Mesenchymal stem cell (in vitro differentiated cells and primary cell): ENCODE measurements around the gene APOA1.

Source experiments
- DNase-seq: peaks from one replicate; pipeline ENCODE4 v3.0.0-alpha.2; 2013
- H2AFZ ChIP-seq: one replicate; pipeline ENCODE4 v1.6.1; 2013; ENCODE audit warnings: low read depth, mild to moderate bottlenecking, control low read depth, inconsistent platforms, low read length, moderate library complexity
- H2AK5ac ChIP-seq: 2 replicates; pipeline ENCODE4 v1.6.1; 2013; ENCODE audit warnings: low read length, moderate library complexity, mild to moderate bottlenecking, inconsistent platforms; ENCODE audit not compliant: severe bottlenecking
- H2BK120ac ChIP-seq: one replicate; pipeline ENCODE4 v1.6.1; 2013; ENCODE audit warnings: low read depth, mild to moderate bottlenecking, inconsistent platforms, low read length, moderate library complexity
- H2BK12ac ChIP-seq, 2 experiments: one replicate each; pipeline ENCODE4 v1.6.1; 2013; ENCODE audit warnings: inconsistent platforms in 2 of 2, low read length in 2 of 2, mild to moderate bottlenecking in 2 of 2, moderate library complexity in 2 of 2, control low read depth in 1 of 2
- H2BK15ac ChIP-seq: one replicate; pipeline ENCODE4 v1.6.1; 2013; ENCODE audit warnings: mild to moderate bottlenecking, low read depth, inconsistent platforms; ENCODE audit not compliant: poor library complexity, severe bottlenecking
- H2BK5ac ChIP-seq: 2 replicates; pipeline ENCODE4 v1.6.1; 2013; ENCODE audit warnings: low read depth, mild to moderate bottlenecking, low read length, control low read depth, inconsistent platforms; ENCODE audit not compliant: poor library complexity, severe bottlenecking
- H3K14ac ChIP-seq, 2 experiments: one replicate each; pipeline ENCODE4 v1.6.1; 2013; ENCODE audit warnings: inconsistent platforms in 2 of 2, low read length in 2 of 2, control low read depth in 1 of 2, mild to moderate bottlenecking in 1 of 2, moderate library complexity in 1 of 2
- H3K18ac ChIP-seq, 2 experiments: one replicate each; pipeline ENCODE4 v1.6.1; 2013; ENCODE audit warnings: inconsistent platforms in 2 of 2, low read length in 2 of 2, control low read depth in 1 of 2, low read depth in 1 of 2, mild to moderate bottlenecking in 1 of 2
- H3K23ac ChIP-seq, 2 experiments: one replicate each; pipeline ENCODE4 v1.6.1; 2013; ENCODE audit warnings: inconsistent platforms in 2 of 2, low read length in 2 of 2, mild to moderate bottlenecking in 2 of 2, moderate library complexity in 2 of 2, control low read depth in 1 of 2
- H3K27ac ChIP-seq: 2 replicates; pipeline ENCODE4 v1.5.1; 2013; ENCODE audit warnings: mild to moderate bottlenecking, moderate library complexity, low read length, control low read depth, inconsistent platforms; ENCODE audit not compliant: poor library complexity, severe bottlenecking
- H3K27me3 ChIP-seq, 2 experiments: 2 replicates each; pipeline versions ENCODE4 v1.6.1 to v1.7.0; 2013; ENCODE audit warnings: low read length in 2 of 2, mild to moderate bottlenecking in 2 of 2, moderate library complexity in 2 of 2, control low read depth in 1 of 2, inconsistent platforms in 1 of 2; ENCODE audit not compliant: control insufficient read depth in 1 of 2, insufficient read depth in 1 of 2
- H3K36me3 ChIP-seq, 2 experiments: 2 replicates each; pipeline versions ENCODE4 v1.6.1 to v1.7.0; 2013; ENCODE audit warnings: low read length in 2 of 2, control low read depth in 1 of 2, inconsistent platforms in 1 of 2, low read depth in 1 of 2, mild to moderate bottlenecking in 1 of 2; ENCODE audit not compliant: insufficient read depth in 2 of 2, control insufficient read depth in 1 of 2
- H3K4ac ChIP-seq, 2 experiments: one replicate each; pipeline ENCODE4 v1.6.1; 2013; ENCODE audit warnings: inconsistent platforms in 2 of 2, low read length in 2 of 2, mild to moderate bottlenecking in 2 of 2, moderate library complexity in 2 of 2, control low read depth in 1 of 2, low read depth in 1 of 2
- H3K4me1 ChIP-seq: 2 replicates; pipeline ENCODE4 v1.6.1; 2013; ENCODE audit warnings: low read depth, low read length, control low read depth; ENCODE audit not compliant: control insufficient read depth, insufficient read depth
- H3K4me2 ChIP-seq: 2 replicates; pipeline ENCODE4 v1.6.1; 2013; ENCODE audit warnings: low read length, mild to moderate bottlenecking, inconsistent platforms; ENCODE audit not compliant: poor library complexity, severe bottlenecking
- H3K4me3 ChIP-seq, 2 experiments: 2 replicates each; pipeline versions ENCODE4 v1.5.1 to v1.7.0; 2013; ENCODE audit warnings: low read length in 2 of 2, mild to moderate bottlenecking in 2 of 2, control low read depth in 1 of 2, low read depth in 1 of 2; ENCODE audit not compliant: insufficient read depth in 1 of 2
- H3K79me1 ChIP-seq: replicated peaks from 2 replicates; pipeline ENCODE4 v1.6.1; 2013; ENCODE audit warnings: mild to moderate bottlenecking, control low read depth, low read length, inconsistent platforms; ENCODE audit not compliant: poor library complexity, severe bottlenecking
- H3K9ac ChIP-seq: 2 replicates; pipeline ENCODE4 v1.7.0; 2013; ENCODE audit warnings: mild to moderate bottlenecking, low read length, moderate library complexity
- H3K9me3 ChIP-seq: 2 replicates; pipeline ENCODE4 v1.7.0; 2013; ENCODE audit warnings: mild to moderate bottlenecking, low read length; ENCODE audit not compliant: control insufficient read depth
- H4K8ac ChIP-seq: one replicate; pipeline ENCODE4 v1.6.1; 2013; ENCODE audit warnings: inconsistent platforms, mild to moderate bottlenecking, low read length, moderate library complexity
- H4K91ac ChIP-seq: one replicate; pipeline ENCODE4 v1.6.1; 2013; ENCODE audit warnings: mild to moderate bottlenecking, low read length, inconsistent platforms
- WGBS: methylation state at CpG from one replicate; pipeline ENCODE4 v1.1.7; 2013; ENCODE audit warnings: mixed read lengths; 5-methylcytosine and 5-hydroxymethylcytosine counted together

Gene APOA1

GRCh38 chr11:116833816-116834534 is 3.4 kb downstream of the APOA1 start:
- H3K4me2 ChIP-seq, result no peak overlapping the region
- no peak overlapping the region for H3K18ac ChIP-seq
- H3K4ac ChIP-seq, result no peak overlapping the region
- peak overlapping the region in 1 of 2 experiments; percentile 81 for H2BK12ac ChIP-seq
- peaks cover 0 to 9% of the 10 kb centered on the region in 2 experiments for H3K27me3 ChIP-seq
- no peak overlapping the region for H2AK5ac ChIP-seq
- H2BK5ac ChIP-seq, result no peak overlapping the region
- DNase-seq, result no peak
- no peak overlapping the region for H3K9ac ChIP-seq
- H4K91ac ChIP-seq, result no peak overlapping the region
- H4K8ac ChIP-seq, result no peak overlapping the region
- WGBS, result 91% methylated on average over 13 of the region's 14 CpGs
- H3K27ac ChIP-seq, result no peak overlapping the region
- no peak overlapping the region for H3K23ac ChIP-seq
- no peak overlapping the region for H2BK15ac ChIP-seq
- H3K4me1 ChIP-seq, result peaks cover 14% of the 10 kb centered on the region
- H3K14ac ChIP-seq, result no peak overlapping the region
- no peak overlapping the region for H2BK120ac ChIP-seq
- no peaks in the 10 kb centered on the region for H3K36me3 ChIP-seq
- H2AFZ ChIP-seq, result no peak overlapping the region
- no peak overlapping the region for H3K4me3 ChIP-seq
- no peaks in the 10 kb centered on the region for H3K9me3 ChIP-seq
- H3K79me1 ChIP-seq, result no peaks in the 10 kb centered on the region

DNA sequence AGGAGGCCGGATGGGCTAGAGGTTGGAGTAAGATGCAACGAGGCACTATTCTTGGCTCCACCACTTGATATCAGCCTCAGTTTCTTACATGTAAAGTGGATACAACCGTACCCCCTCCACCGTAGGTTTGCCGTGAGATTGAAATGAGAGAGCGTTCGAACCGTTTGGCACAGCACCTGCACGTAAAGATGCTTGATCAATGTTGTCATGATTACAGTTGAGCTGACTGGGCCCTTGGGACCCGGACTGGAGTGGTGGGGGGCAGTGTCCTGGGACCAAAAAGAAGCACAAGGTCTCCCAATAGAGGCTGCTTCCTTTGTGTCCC is 4.0 kb downstream of the APOA1 start:
- Histone ChIP-seq H2BK15ac (no peak overlapping the region), H2AK5ac (no peak overlapping the region), H3K18ac (no peak overlapping the region), H3K79me1 (no peaks in the 10 kb centered on the region), H3K27ac (no peak overlapping the region), H3K36me3 (no peaks in the 10 kb centered on the region), H4K91ac (no peak overlapping the region), H3K4me3 (no peak overlapping the region), H3K9ac (no peak overlapping the region), H2AFZ (no peak overlapping the region), H3K4ac (no peak overlapping the region), H3K27me3 (peaks cover 0 to 9% of the 10 kb centered on the region in 2 experiments), H2BK5ac (no peak overlapping the region), H3K14ac (no peak overlapping the region), H3K9me3 (no peaks in the 10 kb centered on the region), H2BK120ac (no peak overlapping the region), H2BK12ac (no peak overlapping the region), H3K23ac (no peak overlapping the region), H3K4me2 (no peak overlapping the region), H4K8ac (no peak overlapping the region), H3K4me1 (peaks cover 14% of the 10 kb centered on the region)
- 97% methylated on average over 10 of the region's 10 CpGs for WGBS
- DNase-seq, result no peak

- Histone ChIP-seq H3K27ac (no peak overlapping the region), H3K4me3 (peak overlapping the region in 1 of 2 experiments; percentile 20), H3K9ac (no peak overlapping the region), H3K4ac (no peak overlapping the region), H2BK15ac (no peak overlapping the region), H3K4me2 (no peak overlapping the region), H3K18ac (no peak overlapping the region), H3K27me3 (peaks cover 0 to 9% of the 10 kb centered on the region in 2 experiments), H4K8ac (no peak overlapping the region), H2BK120ac (no peak overlapping the region), H2BK5ac (no peak overlapping the region), H3K79me1 (no peaks in the 10 kb centered on the region), H2AFZ (no peak overlapping the region), H2AK5ac (no peak overlapping the region), H2BK12ac (no peak overlapping the region), H3K9me3 (no peaks in the 10 kb centered on the region), H4K91ac (peak overlapping the region; percentile 47), H3K36me3 (no peaks in the 10 kb centered on the region), H3K4me1 (peaks cover 12% of the 10 kb centered on the region), H3K14ac (no peak overlapping the region), H3K23ac (no peak overlapping the region)
- no peak for DNase-seq
- WGBS, result 87% methylated on average over 12 of the region's 13 CpGs
These were observed 4.8 kb downstream of the APOA1 start for GRCh38 chr11:116832350-116833290.

DNA sequence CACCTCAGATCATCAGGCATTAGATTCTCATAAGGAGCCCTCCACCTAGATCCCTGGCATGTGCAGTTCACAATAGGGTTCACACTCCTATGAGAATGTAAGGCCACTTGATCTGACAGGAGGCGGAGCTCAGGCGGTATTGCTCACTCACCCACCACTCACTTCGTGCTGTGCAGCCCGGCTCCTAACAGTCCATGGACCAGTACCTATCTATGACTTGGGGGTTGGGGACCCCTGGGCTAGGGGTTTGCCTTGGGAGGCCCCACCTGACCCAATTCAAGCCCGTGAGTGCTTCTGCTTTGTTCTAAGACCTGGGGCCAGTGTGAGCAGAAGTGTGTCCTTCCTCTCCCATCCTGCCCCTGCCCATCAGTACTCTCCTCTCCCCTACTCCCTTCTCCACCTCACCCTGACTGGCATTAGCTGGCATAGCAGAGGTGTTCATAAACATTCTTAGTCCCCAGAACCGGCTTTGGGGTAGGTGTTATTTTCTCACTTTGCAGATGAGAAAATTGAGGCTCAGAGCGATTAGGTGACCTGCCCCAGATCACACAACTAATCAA is 5.6 kb downstream of the APOA1 start:
- H3K4me3 ChIP-seq, result no peak overlapping the region
- H2AFZ ChIP-seq, result no peak overlapping the region
- peaks cover 12% of the 10 kb centered on the region for H3K4me1 ChIP-seq
- no peak overlapping the region for H3K9ac ChIP-seq
- no peak for DNase-seq
- H3K14ac ChIP-seq, result no peak overlapping the region
- no peak overlapping the region for H4K8ac ChIP-seq
- H3K9me3 ChIP-seq, result no peaks in the 10 kb centered on the region
- H2BK120ac ChIP-seq, result no peak overlapping the region
- peaks cover 0 to 16% of the 10 kb centered on the region in 2 experiments for H3K27me3 ChIP-seq
- H3K23ac ChIP-seq, result no peak overlapping the region
- H3K18ac ChIP-seq, result no peak overlapping the region
- no peak overlapping the region for H2AK5ac ChIP-seq
- no peak overlapping the region for H2BK5ac ChIP-seq
- H3K4ac ChIP-seq, result no peak overlapping the region
- H3K4me2 ChIP-seq, result no peak overlapping the region
- H3K27ac ChIP-seq, result no peak overlapping the region
- no peaks in the 10 kb centered on the region for H3K79me1 ChIP-seq
- 92% methylated on average over 7 of the region's 7 CpGs for WGBS
- no peak overlapping the region for H2BK15ac ChIP-seq
- no peak overlapping the region for H2BK12ac ChIP-seq
- H4K91ac ChIP-seq, result no peak overlapping the region
- no peaks in the 10 kb centered on the region for H3K36me3 ChIP-seq
